ENCODE data around the gene LRP10.
A peak's percentile ranks its signal among the peaks of the same experiment; 100 is the strongest.

LRP10 gene, protein sequence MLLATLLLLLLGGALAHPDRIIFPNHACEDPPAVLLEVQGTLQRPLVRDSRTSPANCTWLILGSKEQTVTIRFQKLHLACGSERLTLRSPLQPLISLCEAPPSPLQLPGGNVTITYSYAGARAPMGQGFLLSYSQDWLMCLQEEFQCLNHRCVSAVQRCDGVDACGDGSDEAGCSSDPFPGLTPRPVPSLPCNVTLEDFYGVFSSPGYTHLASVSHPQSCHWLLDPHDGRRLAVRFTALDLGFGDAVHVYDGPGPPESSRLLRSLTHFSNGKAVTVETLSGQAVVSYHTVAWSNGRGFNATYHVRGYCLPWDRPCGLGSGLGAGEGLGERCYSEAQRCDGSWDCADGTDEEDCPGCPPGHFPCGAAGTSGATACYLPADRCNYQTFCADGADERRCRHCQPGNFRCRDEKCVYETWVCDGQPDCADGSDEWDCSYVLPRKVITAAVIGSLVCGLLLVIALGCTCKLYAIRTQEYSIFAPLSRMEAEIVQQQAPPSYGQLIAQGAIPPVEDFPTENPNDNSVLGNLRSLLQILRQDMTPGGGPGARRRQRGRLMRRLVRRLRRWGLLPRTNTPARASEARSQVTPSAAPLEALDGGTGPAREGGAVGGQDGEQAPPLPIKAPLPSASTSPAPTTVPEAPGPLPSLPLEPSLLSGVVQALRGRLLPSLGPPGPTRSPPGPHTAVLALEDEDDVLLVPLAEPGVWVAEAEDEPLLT

DNA sequence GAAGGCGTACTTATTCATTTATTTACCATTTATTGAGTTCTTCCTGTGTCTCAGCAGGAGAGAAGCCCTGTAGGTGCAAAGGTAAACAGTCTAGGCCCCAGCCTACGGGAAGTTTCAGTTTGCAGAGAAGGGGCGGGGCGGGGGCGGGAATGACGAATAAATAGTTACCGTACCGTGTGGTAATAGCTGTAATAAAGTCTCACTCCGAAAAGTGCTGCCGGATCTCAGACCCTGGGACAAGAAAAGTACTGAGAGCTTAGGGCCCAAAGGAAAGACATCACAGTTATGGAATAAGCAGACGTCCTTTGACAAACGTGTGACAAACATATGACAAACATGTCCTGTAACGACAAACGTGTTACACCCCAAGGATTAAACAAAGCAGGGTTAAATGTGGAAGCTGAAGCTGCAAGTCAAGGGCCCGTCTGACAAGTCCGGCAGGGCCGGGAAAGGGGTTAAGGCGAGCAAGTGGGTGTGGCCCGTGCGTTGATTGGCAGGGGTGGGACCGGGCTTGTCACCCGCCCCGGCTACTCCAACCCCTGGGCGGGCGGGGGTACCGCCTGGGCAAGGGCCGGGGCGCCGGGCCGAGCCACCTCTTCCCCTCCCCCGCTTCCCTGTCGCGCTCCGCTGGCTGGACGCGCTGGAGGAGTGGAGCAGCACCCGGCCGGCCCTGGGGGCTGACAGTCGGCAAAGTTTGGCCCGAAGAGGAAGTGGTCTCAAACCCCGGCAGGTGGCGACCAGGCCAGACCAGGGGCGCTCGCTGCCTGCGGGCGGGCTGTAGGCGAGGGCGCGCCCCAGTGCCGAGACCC is at the start of gene LRP10:
LRP10 (plus strand) TSS at position 517 of the 809 bp plus-strand sequence. CDS start 564 bp downstream, outside the sequence.
- peak within 1 kb of the TSS; percentile 87 for H3K4me3 ChIP-seq (ENCODE audit: low read length)
- TF ChIP-seq ZNF274 (IDR thresholded peaks at IDR 0.05; ENCODE audit: low read depth, low read length) = no peak

DNA sequence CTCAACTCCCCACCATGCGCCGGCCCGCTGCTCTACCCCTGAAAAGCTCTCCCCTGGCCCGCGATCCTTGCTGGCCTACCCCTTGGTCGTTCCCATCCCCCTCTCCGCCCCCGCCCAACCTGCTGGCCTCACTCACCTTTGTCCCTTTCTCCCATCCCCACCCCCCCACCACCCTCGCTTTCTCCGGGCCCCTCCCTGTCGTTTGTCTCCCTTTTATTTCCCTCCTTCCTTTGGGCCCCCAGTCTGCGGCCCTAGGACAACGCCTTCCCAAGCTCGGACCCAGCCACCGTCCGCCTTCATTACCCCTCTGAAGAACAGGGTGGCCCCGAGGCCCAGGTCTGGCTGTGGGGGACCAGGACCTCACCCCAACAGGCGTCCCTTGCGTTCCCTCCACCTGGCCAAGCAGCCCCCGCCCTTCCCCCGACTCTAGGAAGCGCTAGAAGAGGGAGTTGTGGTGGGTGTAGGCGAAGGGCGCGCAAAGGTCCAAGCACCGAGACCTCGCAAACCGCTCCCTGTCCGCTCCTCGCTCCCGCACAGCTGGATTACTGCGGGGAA is 49.4 kb upstream of the LRP10 start:
- TF ChIP-seq ZNF274 (IDR thresholded peaks at IDR 0.05; ENCODE audit: low read depth, low read length) = no peak
- peak overlapping the region; percentile 5; the same call in 1 of the 2 replicates for H3K4me3 ChIP-seq (ENCODE audit: low read length)

DNA sequence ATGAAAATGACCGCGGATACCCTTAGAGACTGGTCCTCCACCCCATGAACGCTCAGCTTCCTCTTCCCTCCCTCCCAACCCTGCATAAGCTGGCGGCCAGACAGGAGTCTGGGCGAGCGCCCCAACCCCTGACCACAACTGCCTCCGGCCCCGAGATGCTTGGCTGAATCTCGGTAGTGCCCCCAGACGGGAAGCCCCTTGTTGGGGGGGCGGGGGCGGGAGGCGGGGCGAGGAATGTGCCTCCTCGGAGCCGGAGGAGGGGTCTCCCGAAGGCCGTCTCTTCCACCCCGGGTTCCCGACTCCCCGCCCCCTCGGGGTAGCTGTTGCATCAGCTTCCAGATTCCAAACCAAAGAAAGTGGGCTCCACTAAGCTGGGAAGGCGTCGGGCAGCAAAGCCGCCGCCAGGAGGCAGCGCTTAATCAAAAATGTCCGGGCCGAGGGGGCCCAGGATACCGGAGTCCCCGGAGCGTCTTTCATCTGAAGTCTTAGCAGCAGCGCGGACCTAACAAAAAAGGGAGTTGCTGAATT is 48.9 kb upstream of the LRP10 start:
- peak overlapping the region; percentile 55; the same call in 1 of the 2 replicates for H3K4me3 ChIP-seq (ENCODE audit: low read length)
- no peak for TF ChIP-seq ZNF274 (IDR thresholded peaks at IDR 0.05; ENCODE audit: low read depth, low read length)

DNA sequence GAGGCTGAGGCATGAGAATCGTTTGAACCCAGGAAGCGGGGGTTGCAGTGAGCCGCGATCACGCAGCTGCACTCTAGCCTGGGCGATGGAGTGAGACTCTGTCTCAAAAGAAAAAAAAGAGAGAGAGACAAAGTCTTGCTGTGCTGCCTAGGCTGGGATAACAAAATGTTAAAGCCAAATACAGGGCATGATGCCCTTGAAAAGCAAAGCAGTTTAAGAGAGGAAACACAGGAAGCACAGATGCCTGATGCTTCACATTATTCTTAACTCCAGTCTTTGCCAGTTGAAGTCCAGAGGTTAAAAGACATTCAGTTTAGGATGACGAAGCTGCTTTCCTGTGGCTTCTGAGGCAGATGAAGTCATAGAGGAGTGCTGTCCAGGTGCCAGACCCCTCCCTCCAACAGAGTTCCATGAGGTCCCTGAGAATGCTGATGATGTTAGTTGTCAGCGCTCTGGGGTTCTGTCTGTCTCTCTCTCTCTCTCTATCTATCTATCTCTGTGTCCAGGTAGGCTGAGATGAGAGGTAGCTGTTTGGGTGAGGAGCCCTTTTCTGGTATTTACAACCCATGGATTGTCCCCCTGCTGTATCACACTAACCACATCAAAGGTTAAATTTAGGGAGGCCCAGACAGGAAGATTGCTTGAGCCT is 46.7 kb upstream of the LRP10 start:
- H3K4me3 ChIP-seq (ENCODE audit: low read length) = no peak overlapping the region
- no peak for TF ChIP-seq ZNF274 (IDR thresholded peaks at IDR 0.05; ENCODE audit: low read depth, low read length)

DNA sequence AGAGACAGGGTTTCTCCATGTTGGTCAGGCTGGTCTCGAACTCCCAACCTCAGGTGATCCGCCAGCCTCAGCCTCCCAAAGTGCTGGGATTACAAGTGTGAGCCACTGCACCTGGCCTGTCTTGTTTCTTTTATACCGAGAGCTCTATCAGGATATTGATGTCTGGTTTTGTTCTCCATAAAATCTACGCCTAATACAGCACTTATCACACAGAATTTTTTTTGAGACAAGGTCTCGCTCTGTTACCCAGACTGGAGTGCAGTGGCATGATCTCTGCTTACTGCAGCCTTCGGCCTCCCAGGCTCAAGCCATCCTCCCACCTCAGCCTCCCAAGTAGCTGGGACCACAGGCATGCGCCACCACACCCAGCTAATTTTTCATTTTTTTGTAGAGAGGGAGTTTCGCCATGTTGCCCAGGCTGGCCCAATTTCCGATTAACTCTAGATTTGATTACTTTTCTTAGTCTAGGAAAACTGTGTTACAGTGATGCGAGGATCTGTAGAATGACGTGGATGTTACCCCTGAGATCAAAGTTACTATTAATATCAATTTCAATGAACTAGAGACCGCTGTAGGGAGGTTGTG is 42.4 kb upstream of the LRP10 start:
- H3K4me3 ChIP-seq (ENCODE audit: low read length) = peak overlapping the region; percentile 91; the same call in 1 of the 2 replicates

DNA sequence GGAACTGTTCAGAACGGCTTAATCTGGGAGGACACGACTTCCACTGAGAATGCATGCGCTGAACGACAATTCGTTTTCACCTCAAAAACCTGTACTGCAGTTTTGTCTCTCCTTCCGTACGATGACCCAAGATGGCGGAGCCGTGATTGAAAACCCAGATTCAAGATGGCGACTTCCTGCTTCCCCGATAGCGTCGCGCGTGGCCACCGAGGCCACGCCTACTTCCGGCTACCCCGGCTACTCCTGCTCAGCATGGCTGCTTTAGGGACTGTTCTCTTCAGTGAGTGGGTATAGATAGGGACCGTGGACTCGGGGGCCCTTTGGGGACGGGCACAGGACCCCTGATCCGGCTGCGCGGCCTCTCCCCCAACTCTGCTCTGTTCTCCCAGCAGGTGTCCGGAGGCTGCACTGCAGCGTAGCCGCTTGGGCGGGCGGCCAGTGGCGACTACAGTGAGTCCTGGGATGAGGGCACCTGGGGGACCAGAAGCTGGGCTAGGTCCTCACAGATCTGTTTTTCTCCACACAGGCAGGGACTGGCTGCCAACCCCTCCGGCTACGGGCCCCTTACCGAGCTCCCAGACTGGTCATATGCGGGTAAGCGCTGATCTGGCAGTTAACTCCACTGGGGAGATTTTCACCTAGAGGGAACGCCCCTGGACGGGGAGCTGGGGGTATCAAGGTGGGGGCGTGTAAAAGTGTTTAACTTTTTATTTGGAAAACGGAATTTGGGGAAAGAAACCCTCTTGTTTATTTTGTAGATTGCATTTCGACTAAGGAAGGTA is 41.7 kb upstream of the LRP10 start, which contains the start of gene MRPL52:
MRPL52 (plus strand) TSS at position 227 of the 782 bp plus-strand sequence; CDS start at position 253, 26 bp downstream.
- TF ChIP-seq ZNF274 (IDR thresholded peaks at IDR 0.05; ENCODE audit: low read depth, low read length) = no peak

DNA sequence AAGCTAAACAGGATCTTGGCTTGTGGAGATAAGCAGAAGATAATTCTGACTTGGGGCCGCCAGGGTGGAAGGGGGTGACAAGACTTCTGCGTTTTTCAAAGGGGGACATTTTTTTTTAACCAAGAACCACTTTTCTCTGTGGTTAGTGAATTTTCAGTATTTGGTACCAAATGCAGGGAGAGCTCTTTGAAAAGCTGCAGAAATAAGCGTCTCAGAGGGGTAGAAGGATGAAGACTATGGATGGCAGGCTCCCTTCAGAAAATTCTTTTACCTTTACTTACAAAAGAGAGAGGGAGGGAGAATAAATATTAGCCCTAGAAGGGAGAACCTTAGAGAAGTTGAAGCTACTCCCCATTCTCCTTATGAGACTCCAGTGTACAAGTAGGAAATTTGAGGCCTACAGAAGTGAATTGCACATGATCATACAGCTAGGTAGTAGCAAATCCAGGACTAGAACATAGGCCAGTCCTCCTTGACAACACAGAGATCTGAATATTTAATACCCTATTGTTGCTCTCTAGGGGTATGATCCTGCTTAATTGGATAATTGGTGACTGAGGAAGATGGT is 41.0 kb upstream of the LRP10 start:
- no peak for TF ChIP-seq ZNF274 (IDR thresholded peaks at IDR 0.05; ENCODE audit: low read depth, low read length)
- H3K4me3 ChIP-seq (ENCODE audit: low read length) = peak overlapping the region; percentile 91

More for the DNA sequence above, 41.7 kb upstream of the LRP10 start, which contains the start of gene MRPL52:
- H3K4me3 ChIP-seq (ENCODE audit: low read length) = peak within 1 kb of the TSS; percentile 91

DNA sequence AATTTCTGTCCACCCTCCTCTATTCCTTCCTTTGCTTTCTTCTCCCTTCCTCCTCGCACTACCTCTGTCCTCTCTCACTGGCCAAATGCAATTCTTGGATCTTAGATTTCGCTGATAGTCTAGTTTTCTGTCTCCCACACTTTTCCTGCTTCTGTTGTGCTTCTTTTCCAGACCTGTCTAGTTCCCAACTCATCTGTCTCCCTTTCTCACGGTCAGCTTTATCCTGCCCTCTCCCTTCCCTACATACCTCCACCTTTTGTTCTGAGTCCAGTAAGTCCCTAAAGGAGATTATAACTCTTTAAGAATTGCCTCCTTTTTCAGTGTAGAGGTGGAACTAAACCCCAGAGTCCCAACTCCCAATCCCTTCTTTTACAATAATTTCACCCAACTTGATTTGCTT is 36.0 kb upstream of the LRP10 start:
- no peak for TF ChIP-seq ZNF274 (IDR thresholded peaks at IDR 0.05; ENCODE audit: low read depth, low read length)
- H3K4me3 ChIP-seq (ENCODE audit: low read length) = no peak overlapping the region

DNA sequence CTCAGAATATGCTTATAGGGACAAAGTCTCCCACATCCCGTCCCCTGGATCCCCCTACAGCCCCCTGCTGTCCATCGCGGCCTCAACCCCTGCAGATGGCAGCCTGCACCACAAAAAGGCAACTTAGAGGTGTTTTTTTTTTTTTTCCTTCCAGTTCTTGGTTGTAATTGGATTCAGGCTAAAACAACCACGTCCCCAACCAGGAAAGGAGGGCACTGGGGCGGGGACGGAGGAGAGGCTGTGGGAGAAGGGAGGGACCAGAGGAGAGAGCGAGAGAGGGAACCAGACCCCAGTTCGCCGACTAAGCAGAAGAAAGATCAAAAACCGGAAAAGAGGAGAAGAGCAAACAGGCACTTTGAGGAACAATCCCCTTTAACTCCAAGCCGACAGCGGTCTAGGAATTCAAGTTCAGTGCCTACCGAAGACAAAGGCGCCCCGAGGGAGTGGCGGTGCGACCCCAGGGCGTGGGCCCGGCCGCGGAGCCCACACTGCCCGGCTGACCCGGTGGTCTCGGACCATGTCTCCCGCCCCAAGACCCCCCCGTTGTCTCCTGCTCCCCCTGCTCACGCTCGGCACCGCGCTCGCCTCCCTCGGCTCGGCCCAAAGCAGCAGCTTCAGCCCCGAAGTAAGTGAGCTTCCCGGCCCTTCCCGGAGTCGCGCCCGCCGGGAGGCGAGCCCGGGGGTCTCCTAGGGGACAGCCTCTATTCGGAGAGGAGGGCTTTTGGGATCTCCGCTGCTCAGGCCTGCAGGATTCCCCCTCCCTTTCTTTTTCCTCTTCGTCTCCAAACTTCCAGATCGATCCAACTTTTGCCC is 35.0 kb upstream of the LRP10 start, which contains the start of gene MMP14:
MMP14 (plus strand) TSS at position 285 of the 813 bp plus-strand sequence; CDS start at position 518, 233 bp downstream.
- H3K4me3 ChIP-seq (ENCODE audit: low read length) = no peak within 1 kb of the TSS; the same call in 1 of the 2 replicates
- no peak for TF ChIP-seq ZNF274 (IDR thresholded peaks at IDR 0.05; ENCODE audit: low read depth, low read length)

DNA sequence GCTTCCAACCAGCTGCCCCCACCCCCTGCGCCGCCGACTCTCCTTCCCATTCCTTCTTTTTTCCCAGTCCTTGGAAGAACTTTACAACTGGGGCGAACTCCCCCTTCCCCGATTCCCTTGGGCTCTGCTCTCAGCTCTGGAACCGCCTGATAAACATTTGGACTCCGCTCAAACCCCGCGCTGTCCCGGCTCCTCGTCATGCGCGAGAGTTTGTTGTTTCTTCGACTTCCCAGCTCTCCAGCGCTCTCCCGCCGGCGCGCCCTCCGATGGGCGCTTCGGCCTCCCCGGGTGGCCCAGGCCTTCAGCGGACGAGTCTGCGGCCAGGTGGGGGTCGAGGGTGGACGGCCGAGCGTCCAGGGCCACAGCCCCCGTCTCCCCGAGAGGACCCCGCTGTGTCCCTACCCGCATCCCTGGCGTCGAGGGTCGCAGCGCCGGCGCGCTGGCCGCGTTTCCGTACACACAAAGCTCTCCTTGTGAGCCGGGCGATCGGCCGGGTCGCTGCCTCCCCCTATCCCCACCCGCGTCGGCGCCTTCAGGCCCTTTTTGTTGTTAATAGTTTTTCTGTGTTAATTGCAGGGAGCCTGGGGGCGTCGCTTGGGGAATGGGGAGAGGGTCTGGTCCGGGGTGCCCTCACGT is 34.3 kb upstream of the LRP10 start:
- no peak overlapping the region; the same call in 1 of the 2 replicates for H3K4me3 ChIP-seq (ENCODE audit: low read length)
- no peak for TF ChIP-seq ZNF274 (IDR thresholded peaks at IDR 0.05; ENCODE audit: low read depth, low read length)

Measured in GM08714 (cell line).